GM21367 (cell line): ENCODE measurements around the gene SHE.

Experiments used
- ATAC-seq: cut with Tn5 transposase; IDR thresholded peaks from one replicate; pipeline ENCODE4 v1.9.1; 2021; ENCODE audit not compliant: unreplicated experiment

Gene SHE

DNA sequence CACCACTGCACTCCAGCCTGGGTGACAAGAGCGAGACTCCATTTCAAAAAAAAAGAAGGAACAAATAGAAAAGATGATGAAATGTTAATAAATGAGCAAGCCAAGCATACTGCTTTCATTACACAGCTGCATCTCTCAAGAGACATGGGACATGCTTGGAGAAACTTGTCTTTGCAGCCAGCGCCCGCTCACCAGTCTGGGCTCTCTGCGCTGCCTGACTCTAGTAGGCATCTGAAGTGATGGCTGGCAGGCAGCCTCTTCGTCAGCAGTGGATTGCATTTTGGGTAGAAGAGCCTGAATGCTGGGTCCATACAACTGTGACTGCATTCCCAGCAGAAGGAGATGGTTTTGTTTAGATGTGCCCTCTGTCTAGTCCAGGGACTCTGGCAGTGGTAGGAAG lies 49.1 kb downstream of the SHE start:
- ATAC-seq, result no peak

DNA sequence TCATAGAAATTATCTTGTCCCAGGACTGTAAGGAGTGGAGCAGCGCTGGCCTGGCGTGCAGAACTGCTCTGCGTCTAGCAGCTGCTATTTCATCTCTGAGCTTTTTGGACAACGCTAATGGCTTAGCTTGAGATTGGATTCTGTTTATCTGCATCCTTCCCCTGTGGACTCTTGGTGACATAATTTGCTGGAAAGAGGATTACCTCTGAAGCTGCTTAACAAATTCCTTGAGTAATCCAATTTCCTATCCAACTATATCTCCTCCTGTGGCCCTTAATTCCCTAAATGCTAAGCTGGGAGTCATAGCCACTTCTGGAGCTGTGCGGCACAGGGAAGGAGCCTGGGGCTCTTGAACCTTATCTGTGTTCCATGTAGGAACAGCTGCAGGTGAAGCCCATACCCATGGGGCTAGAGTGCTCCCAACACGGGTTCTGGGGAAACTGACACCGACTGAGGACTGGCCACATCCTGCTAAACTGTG lies 53.8 kb downstream of the SHE start:
- ATAC-seq, result no peak

DNA sequence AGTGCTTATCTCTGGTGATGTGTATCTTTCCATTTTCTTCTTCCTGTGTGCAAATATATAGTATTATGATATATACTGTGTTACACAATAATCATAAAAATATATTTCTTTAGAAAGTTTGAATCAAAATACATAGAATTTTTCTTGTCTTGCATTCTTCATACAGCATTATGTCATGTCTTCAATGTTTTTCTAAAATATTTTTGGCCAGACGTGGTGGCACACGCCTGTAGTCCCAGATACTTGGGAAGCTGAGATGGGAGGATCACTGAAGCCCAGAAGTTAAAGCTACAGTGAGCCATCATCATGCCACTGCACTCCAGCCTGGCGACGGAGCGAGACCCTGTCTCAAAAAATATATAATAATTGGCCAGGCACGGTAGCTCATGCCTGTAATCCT lies 55.4 kb downstream of the SHE start:
- ATAC-seq, result no peak

DNA sequence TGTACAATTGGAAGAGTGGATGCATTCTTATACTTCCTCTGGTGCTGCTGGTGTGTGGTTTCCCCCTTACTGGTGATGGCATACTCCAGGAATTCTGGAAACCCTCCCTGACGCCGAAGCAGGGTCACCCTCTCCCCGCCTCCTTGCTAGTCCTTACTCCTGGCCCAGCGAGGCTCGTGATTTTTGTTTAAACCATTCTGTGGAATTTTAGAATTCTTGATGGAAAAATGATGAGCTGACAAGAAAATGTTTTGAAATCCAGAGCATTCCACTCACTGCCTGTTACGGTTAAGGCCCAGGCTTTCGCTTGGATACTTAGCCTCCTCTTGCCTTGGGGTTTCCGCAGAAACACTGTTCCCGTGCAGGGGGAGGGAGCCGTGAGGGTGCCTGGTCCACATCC lies 55.9 kb downstream of the SHE start:
- ATAC-seq, result no peak

DNA sequence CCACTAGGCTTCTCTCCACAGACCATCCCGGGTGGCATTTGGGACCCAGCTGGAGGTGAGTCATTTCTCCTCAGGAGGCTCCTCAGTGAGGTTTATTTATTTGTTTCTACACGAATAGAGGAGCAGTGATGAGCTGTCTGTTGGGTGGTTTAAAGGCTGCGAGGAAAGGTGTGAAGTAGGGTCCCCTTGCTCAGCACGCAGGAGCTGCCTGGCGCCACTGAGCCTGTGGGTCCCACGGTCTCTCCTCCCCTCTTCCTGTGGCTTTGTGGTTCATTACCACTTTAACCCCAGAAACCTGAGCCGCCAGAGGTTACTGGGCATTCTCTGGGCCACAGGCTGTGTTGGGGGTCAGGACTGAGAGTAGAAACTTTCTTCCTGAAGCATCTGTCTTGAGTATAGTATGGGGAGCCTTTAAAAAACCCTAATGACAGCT lies 57.2 kb downstream of the SHE start:
- peak; percentile 42 for ATAC-seq

DNA sequence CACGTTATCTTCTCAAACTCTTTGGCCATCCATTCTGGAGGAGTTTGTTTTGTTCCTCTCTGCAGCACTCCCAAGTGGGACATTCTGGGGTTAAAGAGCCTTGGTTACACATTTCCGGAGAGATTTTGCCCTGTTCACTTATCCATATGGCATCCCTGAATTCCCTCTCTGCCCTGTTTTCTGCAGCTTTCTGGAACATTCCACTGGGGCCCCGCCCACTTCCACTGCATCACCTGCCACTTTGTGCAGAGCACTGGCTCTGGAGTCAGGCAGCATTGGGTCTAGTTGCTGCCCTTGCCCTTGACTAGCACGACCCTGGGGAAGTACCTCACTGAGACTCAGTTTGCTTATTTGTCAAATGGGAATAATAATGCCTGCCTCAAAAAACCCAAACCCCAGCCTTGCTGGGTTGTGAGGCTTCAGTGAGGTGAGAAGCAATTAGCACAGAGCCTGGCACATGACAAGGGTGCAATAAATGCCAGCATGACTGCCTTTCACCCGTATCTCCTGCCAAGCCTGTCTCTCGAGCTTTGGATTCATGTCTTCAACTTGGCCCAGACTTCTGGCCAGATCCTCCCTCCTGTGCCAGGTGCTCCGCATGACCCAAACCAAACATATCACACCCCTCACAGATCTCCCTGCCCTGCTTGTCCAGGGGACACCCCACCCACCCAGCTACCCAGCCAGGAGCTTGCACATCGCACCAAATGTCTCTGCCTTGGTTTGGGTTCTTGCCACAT lies 58.8 kb downstream of the SHE start:
- no peak for ATAC-seq

DNA sequence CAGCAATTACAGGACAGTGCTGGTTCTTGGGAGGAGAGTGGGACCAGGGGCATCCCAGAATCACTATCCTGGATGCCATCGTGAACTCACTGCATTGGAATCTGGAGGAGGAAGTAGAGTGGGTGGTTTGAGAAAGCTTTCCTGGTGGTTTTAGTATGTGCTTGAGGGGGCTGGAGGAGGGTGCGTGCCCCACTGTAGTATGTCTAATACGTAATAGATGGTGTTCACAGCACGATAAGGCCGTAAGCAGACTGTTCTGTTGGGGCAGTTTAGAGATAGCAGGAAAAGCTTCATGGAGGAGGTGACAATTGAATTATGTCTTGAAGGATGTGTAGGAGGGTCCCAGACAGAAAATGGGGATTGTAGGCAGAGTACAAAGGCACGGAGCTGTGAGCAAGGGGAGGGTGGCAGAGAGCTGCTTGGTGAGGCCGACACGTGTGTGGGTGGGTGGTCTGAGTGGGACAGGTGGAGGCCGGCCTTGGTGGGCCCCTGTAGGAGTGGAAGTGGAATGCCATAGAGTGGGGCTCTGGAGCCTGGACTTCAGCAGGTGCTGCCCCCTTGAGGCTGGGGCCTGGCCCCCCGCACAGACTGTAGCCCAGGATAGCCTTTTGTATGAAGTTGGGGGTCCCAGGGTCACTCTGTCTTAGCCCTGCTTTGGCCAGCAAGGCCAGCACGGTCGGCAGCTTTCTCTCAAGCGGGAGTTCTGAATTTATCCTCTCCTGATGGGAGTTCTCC lies 60.0 kb downstream of the SHE start:
- ATAC-seq, result no peak

DNA sequence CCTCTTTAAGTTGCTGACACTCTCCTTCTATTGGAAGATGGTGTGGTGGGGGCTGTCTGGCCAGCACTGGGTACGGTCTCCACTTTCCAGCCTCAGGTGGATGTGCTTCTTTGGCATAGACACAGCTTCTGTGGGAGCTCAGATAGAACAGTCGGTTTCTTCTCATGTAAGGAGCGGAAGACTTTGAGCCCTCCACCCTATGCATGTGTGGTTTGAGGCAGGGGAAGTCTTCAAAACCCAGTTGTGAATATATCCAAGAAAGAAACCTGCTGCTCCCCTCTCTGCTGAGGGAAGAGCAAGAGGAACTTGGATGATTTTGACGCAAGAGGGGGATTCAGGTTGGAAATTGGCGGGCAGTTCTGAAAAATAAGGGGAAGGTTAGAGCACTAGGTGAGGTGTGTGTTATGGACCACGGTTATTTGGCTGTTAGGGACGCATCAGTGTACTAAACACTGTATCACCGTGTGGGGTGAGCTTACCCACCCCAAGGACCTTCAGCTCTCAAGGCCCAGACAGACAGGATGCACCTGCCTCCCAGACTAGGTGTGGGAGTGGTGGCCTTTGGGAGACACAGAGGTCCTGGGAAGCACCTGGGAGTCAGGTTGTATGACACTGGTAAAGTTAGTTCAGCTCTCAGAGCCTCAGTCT lies 60.8 kb downstream of the SHE start:
- ATAC-seq, result no peak

DNA sequence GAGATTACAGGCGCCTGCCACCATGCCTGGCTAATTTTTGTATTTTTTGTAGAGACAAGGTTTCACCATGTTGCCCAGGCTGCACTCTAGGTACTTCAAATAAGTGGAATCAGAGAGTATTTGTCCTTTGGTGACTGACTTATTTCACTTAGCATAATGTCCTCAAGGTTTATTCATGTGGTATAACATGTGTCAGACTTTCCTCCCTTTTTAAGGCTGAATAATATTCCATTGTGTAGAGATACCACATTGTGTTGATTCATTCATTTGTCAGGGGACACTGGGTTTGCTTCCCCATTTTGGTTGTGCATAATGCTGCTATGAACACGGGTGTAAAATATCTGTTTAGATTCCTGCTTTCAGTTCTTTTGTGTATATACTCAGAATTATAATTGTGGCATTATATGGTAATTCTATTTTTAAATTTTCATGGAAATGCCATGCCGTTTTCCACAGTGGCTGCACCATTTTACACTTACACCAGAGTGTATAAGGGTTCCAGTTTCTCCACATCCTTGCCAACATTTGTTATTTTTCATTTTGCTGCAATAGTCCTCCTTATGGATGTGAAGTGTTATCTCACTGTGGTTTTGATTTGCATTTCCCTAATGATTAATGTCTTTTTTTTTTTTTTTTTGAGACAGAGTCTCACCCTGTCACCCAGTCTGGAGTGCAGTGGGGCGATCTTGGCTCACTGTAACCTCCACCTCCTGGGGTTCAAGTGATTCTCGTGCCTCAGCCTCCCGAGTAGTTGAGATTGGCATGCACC lies 62.0 kb downstream of the SHE start:
- ATAC-seq, result no peak

DNA sequence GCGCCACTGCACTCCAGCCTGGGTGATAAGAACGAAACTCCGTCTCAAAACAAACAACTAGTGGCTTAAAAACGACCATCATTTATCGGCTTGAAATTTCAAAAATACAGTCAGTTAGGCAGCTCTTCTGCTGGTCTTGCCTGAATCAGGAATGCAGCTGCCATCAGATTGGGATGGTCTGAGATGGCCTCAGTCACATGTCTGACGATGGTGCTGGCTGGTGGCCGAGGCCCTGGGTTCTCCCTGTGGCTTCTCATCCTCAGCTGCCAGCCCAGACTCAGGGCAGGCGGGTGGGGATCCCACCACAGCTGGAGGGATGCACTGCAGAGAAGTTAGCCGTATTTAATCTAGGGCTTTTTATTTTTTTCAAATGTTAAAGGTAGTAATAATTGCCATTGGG lies 65.8 kb downstream of the SHE start:
- no peak for ATAC-seq

DNA sequence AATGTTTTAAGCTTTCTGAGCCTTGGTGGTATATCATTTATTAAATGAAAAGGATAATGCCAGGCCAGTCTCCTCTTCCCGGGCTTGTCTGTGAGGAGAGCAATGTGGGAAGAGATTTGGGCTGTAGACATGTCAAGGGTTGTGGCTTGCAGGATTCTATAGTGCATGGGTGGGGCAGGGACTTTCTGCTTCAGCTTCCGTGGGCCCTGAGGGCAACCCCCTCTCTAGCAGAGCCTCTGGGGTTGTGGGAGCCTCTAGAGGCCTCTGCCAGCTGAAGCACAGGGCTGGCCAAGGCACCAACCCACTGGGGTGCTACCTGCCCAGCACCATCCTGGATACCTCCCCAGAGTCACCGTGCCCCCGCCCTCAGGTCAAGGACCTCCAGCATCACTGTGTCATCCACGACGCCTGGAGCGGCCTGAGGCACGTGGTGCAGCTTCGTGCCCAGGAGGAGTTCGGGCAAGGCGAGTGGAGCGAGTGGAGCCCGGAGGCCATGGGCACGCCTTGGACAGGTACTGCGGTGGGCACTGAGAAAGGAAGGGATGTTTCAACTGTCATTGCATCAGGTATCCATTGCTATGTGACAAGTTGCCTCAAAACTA lies 66.5 kb downstream of the SHE start:
- no peak for ATAC-seq

DNA sequence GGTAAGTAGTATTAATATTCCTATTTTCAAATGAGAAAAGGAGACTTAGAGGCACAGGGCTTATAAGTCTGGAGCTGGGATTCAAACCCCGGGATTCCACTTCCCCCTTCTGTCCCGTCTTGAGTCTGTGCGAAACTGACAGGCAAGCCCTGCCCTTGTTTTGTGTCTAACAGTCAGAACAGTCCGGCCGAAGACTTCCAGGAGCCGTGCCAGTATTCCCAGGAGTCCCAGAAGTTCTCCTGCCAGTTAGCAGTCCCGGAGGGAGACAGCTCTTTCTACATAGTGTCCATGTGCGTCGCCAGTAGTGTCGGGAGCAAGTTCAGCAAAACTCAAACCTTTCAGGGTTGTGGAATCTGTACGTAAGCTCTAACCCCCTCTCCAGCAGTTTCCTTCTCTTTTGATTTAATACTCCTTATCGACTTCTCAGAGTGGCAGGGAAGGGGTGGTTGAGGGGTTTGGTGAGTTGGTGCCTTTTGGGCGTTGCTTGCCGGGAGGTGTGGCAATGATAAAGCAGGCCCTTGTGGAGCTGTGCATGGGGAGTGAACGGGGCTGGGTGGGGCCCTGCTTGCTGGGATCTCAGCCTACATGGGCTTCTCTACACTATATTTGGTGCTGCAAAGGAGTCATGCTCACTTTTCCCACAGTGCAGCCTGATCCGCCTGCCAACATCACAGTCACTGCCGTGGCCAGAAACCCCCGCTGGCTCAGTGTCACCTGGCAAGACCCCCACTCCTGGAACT lies 67.7 kb downstream of the SHE start:
- ATAC-seq, result no peak

DNA sequence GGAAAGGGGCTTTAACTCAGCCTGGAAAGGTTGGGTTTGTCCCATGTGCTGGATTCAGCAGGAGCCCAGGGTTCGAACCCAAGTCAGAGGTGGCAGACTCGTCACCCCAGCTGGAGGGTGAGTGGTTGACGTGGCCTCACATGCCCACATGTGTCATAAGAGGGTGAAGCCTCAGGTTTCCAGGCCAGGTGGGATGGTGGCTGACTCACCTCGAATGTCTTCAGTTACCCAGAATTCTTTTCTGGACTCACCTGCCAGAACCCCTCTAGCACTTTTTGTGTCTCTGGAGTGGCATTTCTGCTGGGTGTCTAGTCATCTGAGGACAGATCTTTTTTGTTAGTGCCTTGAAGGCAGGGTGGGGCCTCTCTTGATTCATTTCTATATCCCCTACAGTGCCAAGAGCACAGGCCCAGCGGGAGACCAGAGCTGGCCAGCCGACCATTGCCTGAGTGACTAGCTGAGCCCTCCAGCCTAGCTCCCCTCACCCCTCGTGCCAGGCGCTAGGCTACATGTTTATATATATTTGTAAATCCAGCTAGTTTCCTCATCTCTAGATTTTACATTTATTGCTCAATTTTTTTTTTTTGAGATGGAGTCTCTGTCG lies 68.9 kb downstream of the SHE start:
- no peak for ATAC-seq

DNA sequence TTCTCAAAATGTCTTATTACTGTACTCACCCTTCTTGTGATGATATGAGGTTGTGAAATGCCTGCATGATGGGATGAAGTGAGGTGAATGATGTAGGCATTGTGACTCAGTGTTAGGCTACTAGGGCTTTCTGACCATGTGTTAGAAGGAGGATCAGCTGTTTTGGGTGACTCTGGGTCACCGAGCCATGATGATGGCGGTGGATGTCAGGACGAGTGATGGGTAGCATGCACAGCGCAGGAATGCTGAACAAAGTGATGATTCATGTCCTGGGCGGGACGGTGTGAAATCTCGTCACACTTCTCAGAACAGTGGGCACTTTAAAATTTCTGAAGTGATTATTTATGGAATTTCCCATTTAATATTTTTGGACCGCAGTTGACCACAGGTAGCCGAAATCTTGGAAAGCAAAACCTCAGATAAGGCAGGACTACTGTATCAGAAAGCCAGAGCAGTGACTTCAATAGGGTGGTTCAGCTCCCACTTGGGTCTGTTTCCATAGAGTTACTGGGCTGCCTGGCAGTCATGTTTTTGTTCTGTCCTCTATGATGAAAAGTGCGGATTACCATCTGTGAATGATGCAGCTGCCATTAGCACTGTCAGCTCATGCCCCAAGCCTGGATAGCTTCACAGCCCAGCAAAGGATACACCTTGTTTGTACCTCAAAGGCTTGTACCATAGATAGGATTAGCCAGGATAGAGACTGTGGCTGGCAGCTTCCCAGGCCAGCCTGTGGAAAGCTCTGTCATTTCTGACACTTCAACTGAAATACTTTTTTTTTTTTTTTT lies 70.4 kb downstream of the SHE start:
- ATAC-seq, result no peak

DNA sequence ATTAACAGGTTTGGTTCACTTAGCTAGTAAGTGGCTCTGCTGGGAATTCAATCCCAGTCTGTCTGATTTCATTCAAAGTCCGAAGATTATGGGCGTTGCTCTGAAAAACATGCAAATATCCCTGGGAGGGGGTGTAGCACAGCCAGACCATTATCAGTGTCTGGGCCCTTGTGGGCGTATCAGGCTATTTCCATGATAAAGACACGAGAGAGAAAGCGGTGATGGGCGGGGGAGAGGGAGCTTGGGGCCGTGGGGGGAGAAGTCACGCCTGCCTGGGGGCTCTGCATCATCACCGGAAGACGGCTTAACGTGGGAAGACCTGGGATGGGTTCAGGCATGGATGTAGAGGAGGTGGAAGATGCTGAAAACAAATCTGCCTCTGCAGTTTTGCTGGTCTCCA lies 71.3 kb downstream of the SHE start:
- ATAC-seq, result no peak

DNA sequence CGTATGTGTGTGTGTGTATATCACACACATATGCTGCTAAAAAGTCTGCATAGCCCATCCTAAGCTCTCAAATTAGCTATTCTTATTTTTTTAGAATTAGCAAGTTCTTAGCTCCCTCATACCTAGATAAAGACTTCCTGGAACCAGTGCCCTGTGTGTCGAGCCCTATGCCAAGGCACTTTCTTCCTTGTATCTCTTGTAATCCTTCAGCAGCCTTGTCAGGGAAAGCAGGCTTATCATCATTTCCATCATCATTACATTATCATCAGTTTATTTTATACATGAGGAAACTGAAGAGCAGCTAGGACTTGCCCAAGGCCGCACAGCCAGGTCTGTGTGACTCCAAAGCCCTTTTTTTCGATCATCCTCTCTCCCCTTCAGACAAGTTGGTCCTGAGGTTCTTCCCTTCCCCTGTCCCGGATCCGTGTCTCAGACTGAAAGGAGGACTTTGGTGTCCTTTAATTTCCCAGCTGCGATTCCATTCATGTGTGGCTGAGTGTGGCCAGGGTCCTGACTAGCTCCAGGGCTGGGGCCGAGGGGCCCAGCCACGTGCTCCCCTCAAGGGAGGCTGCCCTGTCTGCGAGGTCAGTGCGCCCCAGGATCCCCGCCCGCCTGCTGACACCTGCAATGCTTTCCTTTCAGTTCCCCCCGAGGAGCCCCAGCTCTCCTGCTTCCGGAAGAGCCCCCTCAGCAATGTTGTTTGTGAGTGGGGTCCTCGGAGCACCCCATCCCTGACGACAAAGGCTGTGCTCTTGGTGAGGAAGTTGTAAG lies 72.2 kb downstream of the SHE start:
- ATAC-seq, result no peak
